HepG2 (cell line): ENCODE results near the gene PPP1R12B. TPM values are rescaled to one million over a fixed set of nuclear protein-coding genes. Genes with fewer than 3 reads are reported as not detected.
"Not testable (repeated sequence)": the region's sequence is repeated elsewhere in the genome, so short reads cannot be mapped to it uniquely, and the experiment has no call there.

ENCODE experiments used
- ATAC-seq: fragments of 200-7000 bp; cut with Tn5 transposase; 3 replicates; pipeline ENCODE4 v1.9.1; 2020; ENCODE audit warnings: mild to moderate bottlenecking, moderate library complexity
- BruUV-seq: library from RNA; stranded (reverse); fragments of 400-500 nt; replicated peaks from 2 replicates; lab custom pipeline; 2021; lab: Mats Ljungman, UMichigan
- CTCF ChIA-PET: fragments of 300-600 bp; formaldehyde crosslinking; extraction: SDS; loops from one replicate; lab custom pipeline; 2021; ENCODE audit warnings: low total read pairs, inconsistent platforms, low intra/inter-chr PET ratio; lab: Yijun Ruan, JAX
- POLR2A ChIA-PET: fragments of 350-600 bp; sonication (Branson Sonifier 250); formaldehyde crosslinking; loops from one replicate; lab custom pipeline; 2020; ENCODE audit warnings: antibody characterized with exemption, inconsistent platforms; lab: Yijun Ruan, JAX
- DNase-seq: peaks from one replicate; pipeline ENCODE4 v3.0.0-alpha.2; 2015; ENCODE audit warnings: low spot score
- FAIRE-seq: peaks from 3 replicates; lab custom pipeline; 2011; peaks lifted over from hg19 to GRCh38; lab: Jason Lieb, UNC
- H2AFZ ChIP-seq: one replicate; pipeline ENCODE4 v1.6.1; 2011; ENCODE audit warnings: low read length, inconsistent platforms
- H3K27ac ChIP-seq: fragments of 300-600 bp; 3 replicates; pipeline ENCODE4 v1.8.0; 2011; ENCODE audit warnings: mixed run types, mild to moderate bottlenecking, mixed read lengths, low read length, inconsistent platforms; ENCODE audit not compliant: insufficient read depth; ENCODE audit errors: extremely low read length
- H3K27me3 ChIP-seq, 2 experiments: fragments of 200-600 bp in 1 of 2; 2 replicates in 1 of 2; 3 replicates in 1 of 2; pipeline versions ENCODE4 v1.6.0 to v1.8.0; 2011; ENCODE audit warnings: low read length in 2 of 2, mild to moderate bottlenecking in 2 of 2, moderate library complexity in 2 of 2, inconsistent platforms in 1 of 2; ENCODE audit not compliant: insufficient read depth in 2 of 2, control insufficient read depth in 1 of 2
- H3K36me3 ChIP-seq, 2 experiments: fragments of 200-600 bp in 1 of 2; replicated peaks in 1 of 2; 2 replicates in 1 of 2; 3 replicates in 1 of 2; pipeline versions ENCODE4 v1.5.1 to v1.8.0; 2011; ENCODE audit warnings: low read length in 2 of 2, inconsistent platforms in 1 of 2; ENCODE audit not compliant: insufficient read depth in 2 of 2, control insufficient read depth in 1 of 2
- H3K4me1 ChIP-seq: 2 replicates; pipeline ENCODE4 v1.5.1; 2012; ENCODE audit warnings: low read length, inconsistent platforms; ENCODE audit not compliant: insufficient read depth
- H3K4me2 ChIP-seq: 2 replicates; pipeline ENCODE4 v1.6.0; 2011; ENCODE audit warnings: low read depth, low read length, inconsistent platforms
- H3K4me3 ChIP-seq, 3 experiments: fragments of 200-600 bp in 1 of 3; sonication (generic), shearing (Covaris generic) in 1 of 3; replicated peaks in 1 of 3; 2 replicates each; pipeline ENCODE4 v1.5.1; 2011 to 2016; ENCODE audit warnings: low read length in 3 of 3, inconsistent platforms in 2 of 3, low read depth in 2 of 3, mild to moderate bottlenecking in 2 of 3, control low read depth in 1 of 3, mixed read lengths in 1 of 3; ENCODE audit not compliant: insufficient read depth in 1 of 3
- H3K79me2 ChIP-seq: one replicate; pipeline ENCODE4 v1.6.1; 2011; ENCODE audit warnings: low read length, inconsistent platforms; ENCODE audit not compliant: insufficient read depth
- H3K9ac ChIP-seq: 2 replicates; pipeline ENCODE4 v1.6.0; 2011; ENCODE audit warnings: mild to moderate bottlenecking, low read depth, low read length, inconsistent platforms; ENCODE audit not compliant: insufficient read depth
- H3K9me3 ChIP-seq: 2 replicates; pipeline ENCODE4 v1.5.1; 2012; ENCODE audit warnings: mild to moderate bottlenecking, low read length
- H4K20me1 ChIP-seq: 2 replicates; pipeline ENCODE4 v1.6.0; 2011; ENCODE audit warnings: inconsistent platforms, mild to moderate bottlenecking, low read length, moderate library complexity; ENCODE audit not compliant: insufficient read depth
- ARID2 ChIP-seq: sonication (generic); formaldehyde crosslinking; IDR thresholded peaks from 2 replicates; pipeline ENCODE4 v1.8.1; 2022; ENCODE audit warnings: mild to moderate bottlenecking, missing genetic modification reagents, borderline replicate concordance
- CREBL2 ChIP-seq: sonication (generic); formaldehyde crosslinking; IDR thresholded peaks from 2 replicates; pipeline ENCODE4 v1.8.1; 2023; ENCODE audit warnings: missing genetic modification reagents, mild to moderate bottlenecking, borderline replicate concordance
- HES4 ChIP-seq: sonication (generic); formaldehyde crosslinking; IDR thresholded peaks from 2 replicates; pipeline ENCODE4 v1.9.0; 2021; ENCODE audit warnings: mild to moderate bottlenecking, missing genetic modification reagents, borderline replicate concordance
- MAFK ChIP-seq, 2 experiments: IDR thresholded peaks in 1 of 2; conservative IDR thresholded peaks in 1 of 2; 2 replicates each; pipeline ENCODE4 v1.6.1; 2011; ENCODE audit warnings: improper control_type of control experiment in 2 of 2, low read length in 2 of 2
- RAD21 ChIP-seq: fragments of 450-650 bp; formaldehyde crosslinking; IDR thresholded peaks from 2 replicates; pipeline ENCODE4 v1.5.0; 2020; ENCODE audit warnings: mild to moderate bottlenecking
- SKI ChIP-seq: fragments of 450-650 bp; IDR thresholded peaks from one replicate; pipeline ENCODE4 v1.6.1; 2018; ENCODE audit warnings: mild to moderate bottlenecking; ENCODE audit not compliant: partially characterized antibody
- ZFP36L1 ChIP-seq: sonication (generic); formaldehyde crosslinking; IDR thresholded peaks from 2 replicates; pipeline ENCODE4 v1.8.0; 2022; ENCODE audit warnings: mild to moderate bottlenecking, missing genetic modification reagents, moderate library complexity
- ZMYM4 ChIP-seq: sonication (generic); formaldehyde crosslinking; IDR thresholded peaks from 2 replicates; pipeline ENCODE4 v1.8.1; 2023; ENCODE audit warnings: mild to moderate bottlenecking, missing genetic modification reagents
- ZNF24 ChIP-seq: fragments of 450-650 bp; IDR thresholded peaks from 2 replicates; pipeline ENCODE4 v1.6.1; 2017; ENCODE audit warnings: antibody characterized with exemption, mild to moderate bottlenecking
- ZNF317 ChIP-seq: sonication (generic); formaldehyde crosslinking; IDR thresholded peaks from 2 replicates; pipeline ENCODE4 v1.5.0; 2020; ENCODE audit warnings: mild to moderate bottlenecking, missing genetic modification reagents
- ZNF335 ChIP-seq: sonication (generic); formaldehyde crosslinking; IDR thresholded peaks from 2 replicates; pipeline ENCODE4 v1.4.0; 2020; ENCODE audit warnings: missing genetic modification reagents
- ZNF550 ChIP-seq: sonication (generic); formaldehyde crosslinking; IDR thresholded peaks from 2 replicates; pipeline ENCODE4 v1.4.0; 2020; ENCODE audit warnings: mild to moderate bottlenecking, missing genetic modification reagents, borderline replicate concordance
- ZNF615 ChIP-seq: sonication (generic); formaldehyde crosslinking; IDR thresholded peaks from 2 replicates; pipeline ENCODE4 v1.5.0; 2020; ENCODE audit warnings: mild to moderate bottlenecking, missing genetic modification reagents, borderline replicate concordance
- ZNF672 ChIP-seq: sonication (generic); formaldehyde crosslinking; IDR thresholded peaks from 2 replicates; pipeline ENCODE4 v1.8.1; 2022; ENCODE audit warnings: missing genetic modification reagents
- ZNF720 ChIP-seq: sonication (generic); formaldehyde crosslinking; IDR thresholded peaks from 2 replicates; pipeline ENCODE4 v1.4.0; 2020; ENCODE audit warnings: missing genetic modification reagents
- ZSCAN9 ChIP-seq: IDR thresholded peaks from 2 replicates; pipeline ENCODE4 v1.6.1; 2016; ENCODE audit warnings: borderline replicate concordance
- WGBS: methylation state at CpG from one replicate; pipeline ENCODE4 v1.1.6; 2017; ENCODE audit warnings: low lambda C conversion rate; 5-methylcytosine and 5-hydroxymethylcytosine counted together
- in situ Hi-C: cut with HindIII; loops from 2 replicates; pipeline ENCODE4 v1.10.0; 2017; ENCODE audit warnings: low pct_unique_long_range_greater_than_20kb; ENCODE audit not compliant: extremely low pct_ligation_motif_present
- intact Hi-C: fragments of 100-400 bp; cut with micrococcal nuclease; formaldehyde crosslinking; loops from one replicate; pipeline ENCODE4 v1.10.0; 2022; ENCODE audit not compliant: unreplicated experiment
- polyA plus RNA-seq, 8 experiments: library from polyadenylated mRNA; depleted of rRNA in 3 of 8; stranded (reverse) in 7 of 8; unstranded in 1 of 8; fragments of >200 nt; fragmentation: Illumina TruSeq in 4 of 8; extraction: Trizol in 4 of 8; gene quantifications; 2 replicates each; pipeline versions ENCODE4 v1.2.1 to v1.2.3, GENCODE V29; 2011 to 2016; ENCODE audit warnings: low read depth in 4 of 8, missing spikeins in 1 of 8, mixed read lengths in 1 of 8; ENCODE audit not compliant: insufficient read depth in 1 of 8
- total RNA-seq, 5 experiments: library from RNA; depleted of rRNA; stranded (reverse); fragments of >200 nt; fragmentation: Illumina TruSeq; extraction: Trizol; gene quantifications; 2 replicates each; pipeline ENCODE4 v1.2.3, GENCODE V29; 2016; ENCODE audit warnings: low read depth in 1 of 5

PPP1R12B gene
- total and polyA plus RNA-seq, 2 of the 13 experiments (the other 11 are each of a cell fraction or from before 2014, with no cell fraction given) = 12.0 to 13.6 TPM

- H3K4me1 ChIP-seq, H3K36me3 ChIP-seq, H3K4me2 ChIP-seq, H3K27me3 ChIP-seq, H4K20me1 ChIP-seq, POLR2A ChIA-PET, CTCF ChIA-PET, H3K9ac ChIP-seq, BruUV-seq, H3K4me3 ChIP-seq, in situ Hi-C loops, intact Hi-C loops, ATAC-seq, H3K27ac ChIP-seq, DNase-seq, H3K79me2 ChIP-seq, H2AFZ ChIP-seq, H3K9me3 ChIP-seq, FAIRE-seq: not testable (repeated sequence)
- whole genome bisulfite sequencing = 88% methylated on average over 3 of the region's 3 CpGs
Measured at GRCh38 chr1:202612036-202612435, 263.5 kb downstream of the PPP1R12B start.

- intact Hi-C loops = no loop called here
- CTCF ChIA-PET = no interaction called here
- in situ Hi-C loops = no loop called here
- no peaks in the 10 kb centered on the region for H4K20me1 ChIP-seq
- H3K4me3 ChIP-seq = no peak overlapping the region
- H3K9ac ChIP-seq = no peak overlapping the region
- no peak overlapping the region for H3K27ac ChIP-seq
- no peaks in the 10 kb centered on the region for H3K36me3 ChIP-seq
- no peak overlapping the region for H2AFZ ChIP-seq
- H3K79me2 ChIP-seq = no peaks in the 10 kb centered on the region
- no peaks in the 10 kb centered on the region for H3K4me1 ChIP-seq
- no peaks in the 10 kb centered on the region for H3K9me3 ChIP-seq
- no peak overlapping the region for H3K4me2 ChIP-seq
- FAIRE-seq (no peak), DNase-seq (no peak), ATAC-seq (no peak)
- POLR2A ChIA-PET = no interaction called here
- BruUV-seq = no TSS peak
- 75% methylated on average over 4 of the region's 4 CpGs for WGBS
- H3K27me3 ChIP-seq = no peaks in the 10 kb centered on the region; a peak in 1 of 5 replicates
- TF ChIP-seq ZNF720 (CRISPR knock-in tag) (no peak), ZMYM4 (CRISPR knock-in tag) (no peak), ZNF24 (no peak), ZNF317 (no peak), ZNF672 (CRISPR knock-in tag) (no peak), ZSCAN9 (CRISPR knock-in tag) (no peak), SKI (no peak), ZNF550 (no peak), RAD21 (CRISPR knock-in tag) (no peak), ZFP36L1 (CRISPR knock-in tag) (no peak), MAFK (conservative IDR thresholded peaks at IDR 0.05 in 1 of 2, IDR thresholded peaks at IDR 0.05 in 1 of 2; ENCODE audit: low read length in 2 of 2) (no peak), ARID2 (no peak), ZNF615 (CRISPR knock-in tag) (no peak), ZNF335 (CRISPR knock-in tag) (no peak), HES4 (no peak), CREBL2 (CRISPR knock-in tag) (no peak)
Measured at GRCh38 chr1:202613571-202613970, 265.1 kb downstream of the PPP1R12B start.
